Neutrophil (primary cell): ENCODE data around the gene SRPK3.

Experiments used
- H3K27ac ChIP-seq: fragments of 200-600 bp; sonication (generic); 2 replicates; pipeline ENCODE4 v1.5.1; 2016; ENCODE audit warnings: mild to moderate bottlenecking, moderate library complexity
- H3K27me3 ChIP-seq: fragments of 200-600 bp; sonication (generic); 2 replicates; pipeline ENCODE4 v1.6.0; 2016; ENCODE audit warnings: mild to moderate bottlenecking
- H3K36me3 ChIP-seq: fragments of 200-600 bp; sonication (generic); 2 replicates; pipeline ENCODE4 v1.5.1; 2017
- H3K4me1 ChIP-seq, 2 experiments: fragments of 200-600 bp in 1 of 2; sonication (generic) in 1 of 2; 1 replicate in 1 of 2; 2 replicates in 1 of 2; pipeline versions ENCODE4 v1.5.1 to v1.6.1; 2013 to 2016; ENCODE audit warnings: low read depth in 1 of 2, low read length in 1 of 2, mild to moderate bottlenecking in 1 of 2, moderate library complexity in 1 of 2; ENCODE audit not compliant: control insufficient read depth in 1 of 2, insufficient read depth in 1 of 2
- H3K4me3 ChIP-seq, 2 experiments: fragments of 200-600 bp in 1 of 2; sonication (generic) in 1 of 2; 1 replicate in 1 of 2; 2 replicates in 1 of 2; pipeline ENCODE4 v1.5.1; 2013 to 2016; ENCODE audit warnings: low read depth in 1 of 2, low read length in 1 of 2, mild to moderate bottlenecking in 1 of 2, moderate library complexity in 1 of 2
- H3K9me3 ChIP-seq: fragments of 200-600 bp; sonication (generic); 2 replicates; pipeline ENCODE4 v1.5.1; 2016
- CTCF ChIP-seq: fragments of 200-600 bp; sonication (generic); IDR thresholded peaks from 2 replicates; pipeline ENCODE4 v1.5.1; 2016; ENCODE audit warnings: antibody characterized with exemption

Gene SRPK3

GRCh38 chrX:153779891-153780677 is 757 bp upstream of the SRPK3 start:
- Histone ChIP-seq H3K4me1 (no peaks in the 10 kb centered on the region), H3K27ac (no peak overlapping the region), H3K36me3 (peaks cover 19% of the 10 kb centered on the region), H3K4me3 (no peak overlapping the region), H3K27me3 (peaks cover 36% of the 10 kb centered on the region), H3K9me3 (no peaks in the 10 kb centered on the region)
- TF ChIP-seq CTCF, result no peak

- Histone ChIP-seq H3K9me3 (no peaks in the 10 kb centered on the region), H3K27ac (no peak overlapping the region), H3K4me3 (no peak overlapping the region), H3K4me1 (no peaks in the 10 kb centered on the region), H3K36me3 (peaks cover 34% of the 10 kb centered on the region), H3K27me3 (peaks cover 36% of the 10 kb centered on the region)
- no peak for TF ChIP-seq CTCF
These were observed 697 bp downstream of the SRPK3 start for GRCh38 chrX:153781428-153782047.

- Histone ChIP-seq H3K4me1 (no peaks in the 10 kb centered on the region), H3K36me3 (peaks cover 42% of the 10 kb centered on the region), H3K27ac (no peak overlapping the region), H3K27me3 (peaks cover 36% of the 10 kb centered on the region), H3K9me3 (no peaks in the 10 kb centered on the region), H3K4me3 (no peak overlapping the region)
- TF ChIP-seq CTCF, result no peak
These were observed 1.5 kb downstream of the SRPK3 start for GRCh38 chrX:153782313-153782712.

GRCh38 chrX:153782871-153783270 is 2.0 kb downstream of the SRPK3 start:
- no peak overlapping the region for H3K27ac ChIP-seq
- no peak overlapping the region for H3K4me3 ChIP-seq
- TF ChIP-seq CTCF, result no peak
- H3K27me3 ChIP-seq, result peaks cover 36% of the 10 kb centered on the region
- peaks cover 47% of the 10 kb centered on the region for H3K36me3 ChIP-seq
- H3K4me1 ChIP-seq, result no peaks in the 10 kb centered on the region
- no peaks in the 10 kb centered on the region for H3K9me3 ChIP-seq

- TF ChIP-seq CTCF, result no peak
- H3K4me1 ChIP-seq, result no peaks in the 10 kb centered on the region
- H3K27ac ChIP-seq, result no peak overlapping the region
- peaks cover 36% of the 10 kb centered on the region for H3K27me3 ChIP-seq
- H3K4me3 ChIP-seq, result no peak overlapping the region
- H3K36me3 ChIP-seq, result peaks cover 53% of the 10 kb centered on the region
- H3K9me3 ChIP-seq, result no peaks in the 10 kb centered on the region
These were observed 2.7 kb downstream of the SRPK3 start for GRCh38 chrX:153783378-153784013.
